ENCODE measurements around the gene RBFOX2. TPM values are rescaled to one million over a fixed set of nuclear protein-coding genes. Genes with fewer than 3 reads are reported as not detected.

RBFOX2 gene
- polyA plus RNA-seq, 2 of the 4 experiments (the other 2 are of a cell fraction), result 30.3 to 77.7 TPM

- no peak for FAIRE-seq
- no peak for ATAC-seq
- ChIA-PET POLR2A (no interaction called here), CTCF (interaction anchor here (0.6 kb wide), 1 partner anchor 1020 kb away, joined by 3 read pairs; no protein-coding TSS in a partner anchor)
- TF ChIP-seq HOXB13 (CRISPR knock-in tag; IDR thresholded peaks at IDR 0.05; ENCODE audit: low read depth) (no peak), KDM5A (IDR thresholded peaks at IDR 0.05) (no peak), POLR2A (IDR thresholded peaks at IDR 0.05; ENCODE audit: low read length) (no peak), JUN (IDR thresholded peaks at IDR 0.05) (no peak), HEYL (CRISPR knock-in tag; IDR thresholded peaks at IDR 0.05) (no peak), HOXB5 (CRISPR knock-in tag; IDR thresholded peaks at IDR 0.05) (no peak), CHD4 (IDR thresholded peaks at IDR 0.05; ENCODE audit: borderline replicate concordance) (no peak), EHMT2 (IDR thresholded peaks at IDR 0.05; ENCODE audit: low read depth) (no peak), FOXS1 (CRISPR knock-in tag; IDR thresholded peaks at IDR 0.05) (no peak), CBX2 (IDR thresholded peaks at IDR 0.05; ENCODE audit: borderline replicate concordance, low read depth) (no peak), KDM1A (IDR thresholded peaks at IDR 0.05; ENCODE audit: low read depth) (no peak), FOSB (CRISPR knock-in tag; IDR thresholded peaks at IDR 0.05) (no peak)
- TF ChIP-seq, protein P1, sequence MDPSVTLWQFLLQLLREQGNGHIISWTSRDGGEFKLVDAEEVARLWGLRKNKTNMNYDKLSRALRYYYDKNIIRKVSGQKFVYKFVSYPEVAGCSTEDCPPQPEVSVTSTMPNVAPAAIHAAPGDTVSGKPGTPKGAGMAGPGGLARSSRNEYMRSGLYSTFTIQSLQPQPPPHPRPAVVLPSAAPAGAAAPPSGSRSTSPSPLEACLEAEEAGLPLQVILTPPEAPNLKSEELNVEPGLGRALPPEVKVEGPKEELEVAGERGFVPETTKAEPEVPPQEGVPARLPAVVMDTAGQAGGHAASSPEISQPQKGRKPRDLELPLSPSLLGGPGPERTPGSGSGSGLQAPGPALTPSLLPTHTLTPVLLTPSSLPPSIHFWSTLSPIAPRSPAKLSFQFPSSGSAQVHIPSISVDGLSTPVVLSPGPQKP (IDR thresholded peaks at IDR 0.05; ENCODE audit: low read depth, low read length), result no peak
- TF ChIP-seq, protein P2, sequence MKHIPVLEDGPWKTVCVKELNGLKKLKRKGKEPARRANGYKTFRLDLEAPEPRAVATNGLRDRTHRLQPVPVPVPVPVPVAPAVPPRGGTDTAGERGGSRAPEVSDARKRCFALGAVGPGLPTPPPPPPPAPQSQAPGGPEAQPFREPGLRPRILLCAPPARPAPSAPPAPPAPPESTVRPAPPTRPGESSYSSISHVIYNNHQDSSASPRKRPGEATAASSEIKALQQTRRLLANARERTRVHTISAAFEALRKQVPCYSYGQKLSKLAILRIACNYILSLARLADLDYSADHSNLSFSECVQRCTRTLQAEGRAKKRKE (CRISPR knock-in tag; IDR thresholded peaks at IDR 0.05; ENCODE audit: low read depth), result no peak
- H3K4me2 ChIP-seq, result no peak overlapping the region
- WGBS (ENCODE audit: missing lambda C conversion rate), result 41% methylated on average over 1 of the region's 1 CpG
- no peaks in the 10 kb centered on the region for H3K9me3 ChIP-seq
- peaks cover 17% of the 10 kb centered on the region for H3K4me1 ChIP-seq
- DNase-seq (ENCODE audit: low read depth in 1 of 2, low spot score in 1 of 2), result no peak
- H3K27ac ChIP-seq, result no peak overlapping the region
- no peak overlapping the region for H3K4me3 ChIP-seq
Measured at GRCh38 chr22:35799150-35799549, 229.5 kb downstream of the RBFOX2 start.

DNA sequence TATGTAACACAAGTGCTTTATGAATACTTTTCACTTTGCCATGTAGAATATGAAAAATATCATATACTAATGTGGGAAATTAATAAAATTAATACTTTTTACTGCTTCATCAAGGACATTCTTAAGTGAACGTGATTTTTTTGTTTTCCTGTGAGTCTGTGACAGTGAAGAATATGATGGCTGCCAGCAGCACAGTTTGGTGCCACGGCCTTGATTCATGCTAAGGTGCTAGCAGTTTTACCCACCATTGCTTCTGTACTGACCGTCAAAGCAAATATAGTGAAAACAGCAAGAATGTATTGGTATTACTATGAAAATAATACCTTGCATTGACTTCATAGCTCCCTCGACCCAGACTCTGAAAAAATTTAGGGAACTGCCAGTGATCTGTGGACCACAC, 231.2 kb downstream of the RBFOX2 start:
- ChIA-PET CTCF (no interaction called here), POLR2A (no interaction called here)
- FAIRE-seq, result no peak
- Histone ChIP-seq H3K4me3 (no peak overlapping the region), H3K27ac (no peak overlapping the region), H3K4me1 (peaks cover 13% of the 10 kb centered on the region), H3K4me2 (no peak overlapping the region), H3K9me3 (no peaks in the 10 kb centered on the region)
- DNase-seq (ENCODE audit: low read depth in 1 of 2, low spot score in 1 of 2), result no peak
- no peak for ATAC-seq
- WGBS (ENCODE audit: missing lambda C conversion rate), result 97% methylated on average over 4 of the region's 4 CpGs
- TF ChIP-seq SMC3 (IDR thresholded peaks at IDR 0.05) (no peak), JUN (IDR thresholded peaks at IDR 0.05) (no peak), NFE2L2 (conservative IDR thresholded peaks at IDR 0.05; ENCODE audit: low read length) (no peak), ZFP36 (IDR thresholded peaks at IDR 0.05; ENCODE audit: borderline replicate concordance, partially characterized antibody) (no peak), ZNF302 (CRISPR knock-in tag; IDR thresholded peaks at IDR 0.05) (no peak), EHF (CRISPR knock-in tag; IDR thresholded peaks at IDR 0.05) (no peak), HEYL (CRISPR knock-in tag; IDR thresholded peaks at IDR 0.05) (no peak), CBX8 (IDR thresholded peaks at IDR 0.05) (no peak), FOSB (CRISPR knock-in tag; IDR thresholded peaks at IDR 0.05) (no peak), CEBPB (IDR thresholded peaks at IDR 0.05) (no peak), TP53 (CRISPR knock-in tag; IDR thresholded peaks at IDR 0.05) (no peak), CBX2 (IDR thresholded peaks at IDR 0.05; ENCODE audit: borderline replicate concordance, low read depth) (no peak), EP300 (IDR thresholded peaks at IDR 0.05) (no peak), MYC (IDR thresholded peaks at IDR 0.05; ENCODE audit: borderline replicate concordance, low read length) (no peak), RARB (CRISPR knock-in tag; IDR thresholded peaks at IDR 0.05) (no peak), MAZ (IDR thresholded peaks at IDR 0.05; ENCODE audit: borderline replicate concordance, low read depth, low read length) (no peak), POLR2AphosphoS2 (conservative IDR thresholded peaks at IDR 0.05; ENCODE audit: low read length) (no peak), RNF2 (IDR thresholded peaks at IDR 0.05; ENCODE audit: borderline replicate concordance, low read depth) (no peak)
- TF ChIP-seq, protein P1 (IDR thresholded peaks at IDR 0.05; ENCODE audit: low read depth, low read length), result no peak
- TF ChIP-seq, protein P3, sequence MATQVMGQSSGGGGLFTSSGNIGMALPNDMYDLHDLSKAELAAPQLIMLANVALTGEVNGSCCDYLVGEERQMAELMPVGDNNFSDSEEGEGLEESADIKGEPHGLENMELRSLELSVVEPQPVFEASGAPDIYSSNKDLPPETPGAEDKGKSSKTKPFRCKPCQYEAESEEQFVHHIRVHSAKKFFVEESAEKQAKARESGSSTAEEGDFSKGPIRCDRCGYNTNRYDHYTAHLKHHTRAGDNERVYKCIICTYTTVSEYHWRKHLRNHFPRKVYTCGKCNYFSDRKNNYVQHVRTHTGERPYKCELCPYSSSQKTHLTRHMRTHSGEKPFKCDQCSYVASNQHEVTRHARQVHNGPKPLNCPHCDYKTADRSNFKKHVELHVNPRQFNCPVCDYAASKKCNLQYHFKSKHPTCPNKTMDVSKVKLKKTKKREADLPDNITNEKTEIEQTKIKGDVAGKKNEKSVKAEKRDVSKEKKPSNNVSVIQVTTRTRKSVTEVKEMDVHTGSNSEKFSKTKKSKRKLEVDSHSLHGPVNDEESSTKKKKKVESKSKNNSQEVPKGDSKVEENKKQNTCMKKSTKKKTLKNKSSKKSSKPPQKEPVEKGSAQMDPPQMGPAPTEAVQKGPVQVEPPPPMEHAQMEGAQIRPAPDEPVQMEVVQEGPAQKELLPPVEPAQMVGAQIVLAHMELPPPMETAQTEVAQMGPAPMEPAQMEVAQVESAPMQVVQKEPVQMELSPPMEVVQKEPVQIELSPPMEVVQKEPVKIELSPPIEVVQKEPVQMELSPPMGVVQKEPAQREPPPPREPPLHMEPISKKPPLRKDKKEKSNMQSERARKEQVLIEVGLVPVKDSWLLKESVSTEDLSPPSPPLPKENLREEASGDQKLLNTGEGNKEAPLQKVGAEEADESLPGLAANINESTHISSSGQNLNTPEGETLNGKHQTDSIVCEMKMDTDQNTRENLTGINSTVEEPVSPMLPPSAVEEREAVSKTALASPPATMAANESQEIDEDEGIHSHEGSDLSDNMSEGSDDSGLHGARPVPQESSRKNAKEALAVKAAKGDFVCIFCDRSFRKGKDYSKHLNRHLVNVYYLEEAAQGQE (IDR thresholded peaks at IDR 0.05), result no peak
